HG03135 (cell line): ENCODE measurements around the gene CELF2.
"Not testable (repeated sequence)": the region's sequence is repeated elsewhere in the genome, so short reads cannot be mapped to it uniquely, and the experiment has no call there.

Experiments
- ATAC-seq: cut with Tn5 transposase; IDR thresholded peaks from one replicate; pipeline ENCODE4 v1.9.1; 2021; ENCODE audit warnings: mild to moderate bottlenecking, moderate library complexity; ENCODE audit not compliant: unreplicated experiment

CELF2 gene

GRCh38 chr10:11336722-11337162 is 319.1 kb downstream of the CELF2 start:
- no peak for ATAC-seq

GRCh38 chr10:11337516-11337915 is 319.8 kb downstream of the CELF2 start:
- no peak for ATAC-seq

DNA sequence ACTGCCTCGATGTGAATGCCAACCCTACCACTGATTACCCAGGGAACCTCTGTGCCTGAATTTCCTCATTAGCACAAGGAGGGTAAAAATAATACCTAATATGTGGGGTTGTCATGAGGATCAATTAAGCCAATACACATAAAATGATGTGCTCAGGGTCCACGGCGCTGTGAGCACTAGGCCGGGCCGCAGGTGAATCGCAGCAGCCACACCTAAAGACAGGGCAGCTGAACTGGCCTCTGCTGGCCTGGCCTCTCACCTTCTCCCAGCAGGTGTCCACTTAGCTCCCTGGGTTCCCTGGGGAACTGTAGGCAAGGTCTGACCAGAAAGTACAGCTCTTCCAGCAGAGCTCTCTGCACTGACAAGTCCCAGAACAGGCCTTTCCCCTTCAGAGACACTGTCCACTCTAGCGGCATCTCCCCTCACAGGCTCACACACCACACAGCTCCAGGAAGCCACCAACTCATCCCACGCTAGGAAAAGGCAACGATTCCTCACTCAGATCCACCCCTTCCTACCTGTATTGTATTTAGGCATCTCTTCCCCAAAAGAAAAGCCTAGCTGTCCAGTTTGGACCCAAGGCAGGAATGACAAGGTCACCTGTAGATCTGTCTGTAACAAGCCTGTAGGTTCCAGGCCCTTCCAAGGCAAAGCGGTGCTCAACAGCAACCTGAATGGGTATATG is 320.6 kb downstream of the CELF2 start:
- no peak for ATAC-seq

- no peak for ATAC-seq
These were observed 321.3 kb downstream of the CELF2 start for GRCh38 chr10:11339013-11339412.

DNA sequence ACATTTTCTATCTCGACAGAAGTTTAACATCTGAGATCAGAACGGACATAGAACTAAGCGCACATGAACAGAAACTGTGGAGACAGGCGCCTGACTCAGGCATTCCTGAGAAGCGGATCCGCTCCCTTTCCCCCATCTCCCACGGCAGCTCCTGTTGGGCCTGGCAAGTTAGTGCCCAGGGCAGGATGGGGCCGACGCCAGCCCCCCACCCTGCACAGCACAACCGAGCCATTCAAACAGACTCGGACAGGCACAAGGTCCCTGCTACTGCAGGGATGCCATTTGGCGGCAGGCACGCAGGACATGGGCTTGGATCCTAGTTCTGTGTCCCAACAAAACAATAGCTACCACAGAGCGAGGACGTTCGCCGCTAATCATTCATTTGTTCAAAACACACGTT is 322.0 kb downstream of the CELF2 start:
- ATAC-seq = no peak

DNA sequence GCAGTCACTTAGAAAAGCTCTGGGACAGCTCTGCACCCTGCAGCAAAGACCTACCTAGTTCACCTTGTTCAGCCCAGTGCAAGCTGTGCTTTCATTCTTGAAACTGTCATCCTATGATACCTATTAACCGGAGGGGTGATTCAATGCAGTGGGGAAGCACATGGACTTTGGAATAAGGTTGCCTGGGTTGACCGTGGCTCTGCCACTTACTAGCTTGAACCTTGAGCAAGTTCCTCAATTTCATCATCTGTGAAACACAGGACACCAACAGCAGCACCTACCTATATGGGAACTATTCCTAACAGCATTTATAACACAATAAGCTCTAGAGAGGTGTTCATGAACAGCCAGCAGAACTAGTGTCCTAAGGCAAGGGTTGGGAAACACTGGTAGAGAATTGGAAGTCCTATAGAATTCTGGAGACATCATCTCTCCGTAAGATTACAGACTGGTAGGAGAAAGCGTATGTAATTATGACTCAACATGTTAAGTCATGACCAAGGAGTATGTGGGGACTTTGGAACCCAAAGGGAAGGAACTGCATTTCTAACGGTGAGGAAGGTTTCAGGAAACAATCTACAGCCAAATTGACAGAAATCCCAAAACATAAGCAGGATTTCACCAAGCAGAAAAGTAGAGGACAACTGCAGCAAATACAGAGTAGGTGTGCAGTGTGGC is 323.8 kb downstream of the CELF2 start:
- no peak for ATAC-seq

DNA sequence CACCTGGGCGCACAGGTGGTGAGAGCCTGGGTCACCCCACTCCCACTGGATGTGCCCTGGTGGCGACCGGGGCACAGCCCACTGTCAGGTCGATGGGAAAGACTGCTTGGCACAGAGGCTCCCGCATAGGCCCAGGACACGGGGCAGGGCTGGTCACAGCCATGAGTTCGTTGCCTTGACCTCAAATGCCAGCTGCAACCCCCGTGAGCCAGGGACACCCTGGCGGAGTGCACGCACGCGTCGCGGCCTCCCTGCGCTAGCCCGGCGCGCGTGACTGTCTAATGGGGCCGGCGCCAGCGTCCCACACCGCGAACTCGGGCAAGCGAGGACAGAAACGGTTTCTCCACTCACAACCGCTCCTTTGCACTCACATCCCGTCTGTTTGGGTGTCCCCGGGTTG is 326.4 kb downstream of the CELF2 start:
- no peak for ATAC-seq

- no peak for ATAC-seq
These were observed 326.9 kb downstream of the CELF2 start for GRCh38 chr10:11344550-11344949.

DNA sequence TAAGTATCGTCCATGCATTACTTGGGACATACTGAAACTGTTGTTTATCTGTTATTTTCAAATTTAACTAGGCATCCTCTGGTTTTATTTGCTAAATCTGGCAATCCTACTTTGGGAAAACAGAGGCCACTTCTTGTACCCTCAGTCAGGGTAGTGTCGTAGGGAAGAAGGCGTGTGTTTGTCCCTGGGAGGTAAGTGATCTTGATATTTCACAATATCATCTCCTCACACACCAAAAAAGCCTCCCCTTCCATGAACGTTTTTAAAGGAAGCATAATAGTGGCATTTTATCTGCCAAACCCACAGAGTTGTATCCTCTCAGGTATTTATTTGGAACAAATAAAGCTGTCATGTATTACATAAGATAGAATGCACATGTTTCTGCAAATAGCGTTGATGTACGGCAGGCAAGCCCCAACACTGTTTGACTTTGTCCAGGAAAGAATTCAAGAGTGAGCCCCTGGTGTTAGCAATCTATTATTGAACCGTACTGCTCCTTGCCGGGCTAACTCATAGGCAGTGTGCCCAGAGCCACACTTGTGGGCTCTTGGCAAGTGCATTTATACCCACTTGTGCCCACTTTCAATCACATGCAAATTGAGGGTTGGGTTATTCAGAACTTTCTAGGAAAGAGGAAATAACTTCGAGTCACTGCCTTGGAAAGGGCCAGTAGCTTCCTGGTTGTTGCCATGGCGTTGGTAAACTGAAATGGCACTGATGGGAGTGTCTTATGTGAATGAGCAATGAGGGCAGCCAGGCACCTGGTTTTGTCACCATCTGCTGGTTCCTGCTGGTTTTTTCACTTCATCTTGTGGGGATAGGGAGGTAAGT is 327.8 kb downstream of the CELF2 start:
- ATAC-seq = peak; percentile 76

- ATAC-seq = not testable (repeated sequence)
These were observed 329.9 kb downstream of the CELF2 start for GRCh38 chr10:11347580-11347979.

- no peak for ATAC-seq
These were observed 334.1 kb downstream of the CELF2 start for GRCh38 chr10:11351801-11352200.

GRCh38 chr10:11353006-11353896 is 335.6 kb downstream of the CELF2 start:
- no peak for ATAC-seq

DNA sequence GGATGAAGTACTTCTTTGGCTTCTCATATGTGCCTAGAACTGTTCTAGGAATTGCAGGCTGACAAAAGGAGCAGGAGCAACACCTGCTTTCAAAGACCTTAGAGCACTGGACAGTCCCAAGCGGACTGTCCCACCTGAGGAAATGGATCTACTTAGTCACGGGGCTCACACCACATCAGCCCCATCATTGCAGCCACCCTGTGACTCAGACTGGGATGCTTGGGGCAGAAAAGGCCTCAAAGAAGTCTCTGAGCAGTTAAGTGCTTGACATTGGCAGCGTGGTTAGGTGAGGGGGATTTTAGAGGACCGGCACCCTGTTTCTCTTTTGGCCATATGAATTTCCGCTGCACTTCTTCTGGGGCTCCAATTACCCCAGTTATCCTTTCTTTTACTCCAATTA is 337.2 kb downstream of the CELF2 start:
- ATAC-seq = no peak

GRCh38 chr10:11355592-11355991 is 337.9 kb downstream of the CELF2 start:
- no peak for ATAC-seq

GRCh38 chr10:11357439-11357838 is 339.8 kb downstream of the CELF2 start:
- ATAC-seq = no peak

GRCh38 chr10:11358011-11358410 is 340.3 kb downstream of the CELF2 start:
- ATAC-seq = no peak

GRCh38 chr10:11358923-11359575 is 341.4 kb downstream of the CELF2 start:
- ATAC-seq = no peak

- ATAC-seq = no peak
These were observed 342.2 kb downstream of the CELF2 start for GRCh38 chr10:11359869-11360268.

DNA sequence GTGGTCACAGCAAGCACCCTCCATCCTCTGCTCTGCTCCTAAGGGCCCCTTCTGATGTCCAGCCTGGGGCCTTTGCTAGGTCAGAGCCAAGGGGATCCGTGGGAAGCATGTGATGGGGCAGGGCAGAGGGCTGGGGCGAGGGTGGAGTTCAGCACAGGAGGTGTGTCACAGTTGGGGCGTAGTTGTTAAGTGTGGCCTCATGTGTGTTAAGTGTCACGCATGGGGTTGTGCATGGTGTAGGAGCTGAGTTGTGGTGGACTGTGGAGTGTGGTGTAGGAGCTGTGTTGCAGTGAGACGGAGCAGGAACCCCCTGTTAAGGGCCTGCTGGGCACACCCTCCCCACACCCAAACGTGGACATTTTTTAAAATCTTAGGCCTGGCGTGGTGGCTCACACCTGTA is 345.8 kb downstream of the CELF2 start:
- no peak for ATAC-seq

DNA sequence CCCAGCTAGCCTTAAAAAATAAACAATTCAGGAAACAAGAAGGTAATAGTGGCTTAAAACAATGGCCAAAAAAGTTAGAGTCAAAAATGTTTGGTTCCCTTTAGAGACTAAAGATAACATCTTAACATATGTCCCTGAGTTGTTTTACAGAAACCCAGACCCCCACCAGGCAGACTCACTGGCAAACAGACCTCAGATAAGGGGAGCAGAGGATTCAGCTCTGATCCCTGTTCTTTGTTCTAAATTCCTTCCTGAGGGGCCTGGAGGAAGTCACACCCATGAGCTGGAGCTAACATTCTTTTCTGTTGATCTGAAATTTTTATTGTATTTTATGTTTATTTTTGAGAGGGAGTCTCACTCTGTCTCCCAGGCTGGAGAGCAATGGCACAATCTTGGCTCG is 346.6 kb downstream of the CELF2 start:
- no peak for ATAC-seq
